Liver (tissue), 9 donors: ENCODE data around the gene IL25. TPM values are rescaled to one million over a fixed set of nuclear protein-coding genes. Genes with fewer than 3 reads are reported as not detected.

Experiments
- DNase-seq: peaks from one replicate; pipeline ENCODE4 v3.0.0-alpha.2; 2017; ENCODE audit warnings: low spot score
- H3K27ac ChIP-seq, 2 donors: one replicate each; pipeline ENCODE4 v1.7.0; 2013; ENCODE audit warnings: inconsistent platforms in 2 of 2, low read length in 2 of 2, control low read depth in 1 of 2, low read depth in 1 of 2, mild to moderate bottlenecking in 1 of 2
- H3K27me3 ChIP-seq, 4 donors: one replicate each; pipeline versions ENCODE4 v1.6.1 to v1.7.0; 2013; ENCODE audit warnings: low read length in 3 of 4, inconsistent platforms in 1 of 4, mild to moderate bottlenecking in 1 of 4, moderate library complexity in 1 of 4; ENCODE audit not compliant: control insufficient read depth in 4 of 4, insufficient read depth in 4 of 4
- H3K36me3 ChIP-seq, 4 donors: one replicate each; pipeline versions ENCODE4 v1.6.1 to v1.7.0; 2013; ENCODE audit warnings: low read length in 3 of 4, mild to moderate bottlenecking in 3 of 4, low read depth in 1 of 4, moderate library complexity in 1 of 4; ENCODE audit not compliant: control insufficient read depth in 4 of 4, insufficient read depth in 3 of 4
- H3K4me1 ChIP-seq, 4 donors: one replicate each; pipeline versions ENCODE4 v1.6.1 to v1.7.0; 2013; ENCODE audit warnings: low read length in 3 of 4, mild to moderate bottlenecking in 3 of 4, moderate library complexity in 1 of 4; ENCODE audit not compliant: control insufficient read depth in 4 of 4, insufficient read depth in 4 of 4
- H3K4me3 ChIP-seq, 3 donors: one replicate each; pipeline versions ENCODE4 v1.6.1 to v1.7.0; 2013; ENCODE audit warnings: low read length in 3 of 3, control low read depth in 1 of 3, low read depth in 1 of 3, mild to moderate bottlenecking in 1 of 3
- H3K9ac ChIP-seq, 2 donors: one replicate each; pipeline ENCODE4 v1.7.0; 2013; ENCODE audit warnings: low read length in 2 of 2, mild to moderate bottlenecking in 2 of 2, moderate library complexity in 2 of 2, control low read depth in 1 of 2, low read depth in 1 of 2
- H3K9me3 ChIP-seq, 4 donors: one replicate each; pipeline versions ENCODE4 v1.6.1 to v1.7.0; 2013; ENCODE audit warnings: low read length in 3 of 4; ENCODE audit not compliant: control insufficient read depth in 4 of 4
- CTCF ChIP-seq: fragments of 150-350 bp; IDR thresholded peaks from 2 replicates; pipeline ENCODE4 v1.5.1; 2017; ENCODE audit warnings: improper control_type of control experiment, low read depth, low read length; ENCODE audit not compliant: missing input control
- FOXA2 ChIP-seq: IDR thresholded peaks from 2 replicates; pipeline ENCODE4 v1.6.1; 2016; ENCODE audit warnings: antibody characterized with exemption
- GABPA ChIP-seq, 2 donors: IDR thresholded peaks in 1 of 2; conservative IDR thresholded peaks in 1 of 2; 2 replicates each; pipeline ENCODE4 v1.6.1; 2016; ENCODE audit warnings: antibody characterized with exemption in 2 of 2, mild to moderate bottlenecking in 1 of 2, moderate library complexity in 1 of 2
- HNF4A ChIP-seq, 2 donors: conservative IDR thresholded peaks; 2 replicates each; pipeline ENCODE4 v1.6.1; 2016; ENCODE audit warnings: antibody characterized with exemption in 2 of 2, mild to moderate bottlenecking in 2 of 2
- JUND ChIP-seq, 2 donors: IDR thresholded peaks; 2 replicates each; pipeline ENCODE4 v1.6.1; 2016; ENCODE audit warnings: antibody characterized with exemption in 2 of 2
- RAD21 ChIP-seq, 2 donors: IDR thresholded peaks; 2 replicates each; pipeline ENCODE4 v1.6.1; 2016; ENCODE audit warnings: antibody characterized with exemption in 2 of 2, mild to moderate bottlenecking in 2 of 2
- REST ChIP-seq: IDR thresholded peaks from 2 replicates; pipeline ENCODE4 v1.6.1; 2016; ENCODE audit warnings: antibody characterized with exemption, mild to moderate bottlenecking
- SP1 ChIP-seq: IDR thresholded peaks from 2 replicates; pipeline ENCODE4 v1.6.1; 2018; ENCODE audit warnings: antibody characterized with exemption, mild to moderate bottlenecking
- TAF1 ChIP-seq: conservative IDR thresholded peaks from 2 replicates; pipeline ENCODE4 v1.6.1; 2016; ENCODE audit warnings: antibody characterized with exemption, mild to moderate bottlenecking
- YY1 ChIP-seq: IDR thresholded peaks from 2 replicates; pipeline ENCODE4 v1.6.1; 2016; ENCODE audit warnings: antibody characterized with exemption, mild to moderate bottlenecking
- WGBS: extraction: QIAGEN DNeasy Blood & Tissue Kit; methylation state at CpG from one replicate; pipeline ENCODE4 v1.1.7; 2013; 5-methylcytosine and 5-hydroxymethylcytosine counted together
- polyA plus RNA-seq, 2 donors: library from polyadenylated mRNA; stranded (reverse) in 1 of 2; unstranded in 1 of 2; fragments of 200-250 nt in 1 of 2; fragments of >200 nt in 1 of 2; fragmentation: Nextera tagmentation in 1 of 2; extraction: Ambion mirVana in 1 of 2; gene quantifications; one replicate each; pipeline versions ENCODE4 v1.2.1 to v1.2.3, GENCODE V29; 2013 to 2015
- total RNA-seq, 2 donors: library from RNA; depleted of rRNA; stranded (reverse); fragments of >200 nt; gene quantifications; one replicate each; pipeline ENCODE4 v1.2.3, GENCODE V29; 2014
- donor health status: healthy.
- donor health status: healthy.
- donor health status: healthy.
- donor health status: healthy.
- donor health status: healthy.

Gene IL25
- total and polyA plus RNA-seq, 4 donors = not detected

GRCh38 chr14:23378612-23379220, 6.1 kb downstream of the IL25 start:
- Histone ChIP-seq H3K27ac (no peak overlapping the region), H3K9me3 (no peaks in the 10 kb centered on the region), H3K36me3 (no peaks in the 10 kb centered on the region), H3K9ac (no peak overlapping the region), H3K4me3 (no peak overlapping the region), H3K27me3 (no peaks in the 10 kb centered on the region), H3K4me1 (no peaks in the 10 kb centered on the region)
- WGBS = 77% methylated on average over 11 of the region's 11 CpGs
- DNase-seq = no peak
- TF ChIP-seq HNF4A (conservative IDR thresholded peaks at IDR 0.05) = no peak
- TF ChIP-seq GABPA (IDR thresholded peaks at IDR 0.05 in 1 of 2, conservative IDR thresholded peaks at IDR 0.05 in 1 of 2) = no peak
- no peak for TF ChIP-seq SP1
- no peak for TF ChIP-seq FOXA2
- no peak for TF ChIP-seq YY1

GRCh38 chr14:23379366-23380196, 7.0 kb downstream of the IL25 start:
- no peak overlapping the region for H3K4me3 ChIP-seq
- no peaks in the 10 kb centered on the region for H3K27me3 ChIP-seq

More at GRCh38 chr14:23379366-23380196, 7.0 kb downstream of the IL25 start:
- H3K36me3 ChIP-seq = no peaks in the 10 kb centered on the region
- H3K4me1 ChIP-seq = no peaks in the 10 kb centered on the region
- DNase-seq = peak; percentile 75
- no peak overlapping the region for H3K27ac ChIP-seq
- WGBS = 35% methylated on average over 12 of the region's 12 CpGs
- no peak overlapping the region for H3K9ac ChIP-seq
- TF ChIP-seq SP1 (no peak), TAF1 (no peak), REST (no peak), RAD21 (IDR thresholded peaks at IDR 0.05) (peak; percentile 93 to 99), JUND (IDR thresholded peaks at IDR 0.05) (no peak), CTCF (peak; percentile 93)
- H3K9me3 ChIP-seq = no peaks in the 10 kb centered on the region
